Measurements from ENCODE around the gene NALCN.

GRCh38 chr13:101139081-101139480 is 277.2 kb downstream of the NALCN start:
- no peak for TF ChIP-seq CTCF (IDR thresholded peaks at IDR 0.05)
- TF ChIP-seq POLR2A (IDR thresholded peaks at IDR 0.05) = no peak

Data from uterus (tissue), 2 donors.